Measurements from ENCODE around the gene COMMD1.
"Not testable (repeated sequence)": the region's sequence is repeated elsewhere in the genome, so short reads cannot be mapped to it uniquely, and the experiment has no call there.

COMMD1 gene

GRCh38 chr2:62147610-62148301, 242.3 kb downstream of the COMMD1 start:
- Mint-ChIP-seq H3K36me3 (ENCODE audit: low read depth) (peaks cover 2% of the 10 kb centered on the region), H3K27me3 (ENCODE audit: low read depth) (no peaks in the 10 kb centered on the region), H3K4me3 (no peak overlapping the region), H3K9me3 (no peaks in the 10 kb centered on the region), H3K4me1 (ENCODE audit: low read depth) (peaks cover 7% of the 10 kb centered on the region), H3K27ac (no peak overlapping the region)
- no peak for DNase-seq (ENCODE audit: low spot score)

DNA sequence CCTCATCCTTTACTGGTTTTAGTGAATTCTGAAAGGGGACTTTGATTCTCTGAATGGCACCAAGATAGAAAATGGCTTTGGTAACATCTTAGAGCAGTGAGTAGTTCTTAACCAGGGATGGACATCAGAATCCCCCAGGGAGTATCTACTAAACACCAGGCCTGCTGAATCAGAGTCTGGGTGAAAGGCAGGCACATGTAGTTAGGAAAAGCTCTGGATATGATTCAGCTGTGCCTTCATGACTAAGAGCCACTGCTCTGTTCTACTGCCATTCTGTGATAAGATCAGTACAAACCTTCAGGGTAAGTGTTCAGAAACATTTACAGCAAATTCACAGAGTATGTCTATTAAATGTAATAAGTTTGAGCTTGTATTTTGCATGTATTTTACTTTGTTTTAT, 244.2 kb downstream of the COMMD1 start:
- Mint-ChIP-seq H3K4me3 (no peak overlapping the region), H3K36me3 (ENCODE audit: low read depth) (peaks cover 2% of the 10 kb centered on the region), H3K4me1 (ENCODE audit: low read depth) (peaks cover 7% of the 10 kb centered on the region), H3K9me3 (peaks cover under 1% of the 10 kb centered on the region), H3K27me3 (ENCODE audit: low read depth) (no peaks in the 10 kb centered on the region), H3K27ac (no peak overlapping the region)
- DNase-seq (ENCODE audit: low spot score): peak; percentile 17

GRCh38 chr2:62150597-62151305, 245.3 kb downstream of the COMMD1 start:
- Mint-ChIP-seq H3K4me1 (ENCODE audit: low read depth) (peaks cover 7% of the 10 kb centered on the region), H3K27ac (no peak overlapping the region)
- no peak for DNase-seq (ENCODE audit: low spot score)

DNA sequence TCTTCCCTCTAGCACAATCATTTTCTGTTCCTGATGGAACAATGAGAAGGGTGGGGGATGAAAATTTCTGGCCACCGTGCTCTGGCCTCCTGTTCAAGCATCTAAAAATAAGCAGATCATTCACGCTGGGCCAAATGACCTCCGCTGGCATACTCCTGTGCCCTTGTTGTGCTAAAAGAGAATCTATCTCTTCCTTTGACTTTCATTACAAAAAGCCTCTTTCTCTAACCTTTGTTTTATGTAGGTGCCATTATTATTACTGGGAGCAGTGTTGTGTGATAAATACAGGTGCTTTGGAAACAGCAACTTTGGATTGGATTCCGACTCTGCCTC, 245.8 kb downstream of the COMMD1 start:
- no peak overlapping the region for H3K27ac Mint-ChIP-seq
- H3K9me3 Mint-ChIP-seq: peaks cover 7% of the 10 kb centered on the region
- no peaks in the 10 kb centered on the region for H3K27me3 Mint-ChIP-seq (ENCODE audit: low read depth)
- peaks cover 2% of the 10 kb centered on the region for H3K36me3 Mint-ChIP-seq (ENCODE audit: low read depth)
- no peak for DNase-seq (ENCODE audit: low spot score)
- no peak overlapping the region for H3K4me3 Mint-ChIP-seq
- peaks cover 7% of the 10 kb centered on the region for H3K4me1 Mint-ChIP-seq (ENCODE audit: low read depth)

More at GRCh38 chr2:62150597-62151305, 245.3 kb downstream of the COMMD1 start:
- Mint-ChIP-seq H3K4me3 (no peak overlapping the region), H3K9me3 (peaks cover 7% of the 10 kb centered on the region), H3K36me3 (ENCODE audit: low read depth) (peaks cover 2% of the 10 kb centered on the region), H3K27me3 (ENCODE audit: low read depth) (no peaks in the 10 kb centered on the region)

- no peak for DNase-seq (ENCODE audit: low spot score)
- Mint-ChIP-seq H3K4me3 (no peak overlapping the region), H3K36me3 (ENCODE audit: low read depth) (no peaks in the 10 kb centered on the region), H3K4me1 (ENCODE audit: low read depth) (peaks cover 3% of the 10 kb centered on the region), H3K27ac (no peak overlapping the region), H3K9me3 (peaks cover 7% of the 10 kb centered on the region), H3K27me3 (ENCODE audit: low read depth) (no peaks in the 10 kb centered on the region)
These were observed 246.5 kb downstream of the COMMD1 start for GRCh38 chr2:62152000-62152399.

- Mint-ChIP-seq H3K27me3 (ENCODE audit: low read depth) (no peaks in the 10 kb centered on the region), H3K4me1 (ENCODE audit: low read depth) (no peaks in the 10 kb centered on the region), H3K9me3 (peaks cover 7% of the 10 kb centered on the region), H3K36me3 (ENCODE audit: low read depth) (no peaks in the 10 kb centered on the region), H3K27ac (no peak overlapping the region), H3K4me3 (no peak overlapping the region)
- DNase-seq (ENCODE audit: low spot score): no peak
These were observed 251.5 kb downstream of the COMMD1 start for GRCh38 chr2:62156861-62157496.

- H3K4me3 Mint-ChIP-seq: no peak overlapping the region
- H3K9me3 Mint-ChIP-seq: peaks cover 7% of the 10 kb centered on the region
- H3K36me3 Mint-ChIP-seq (ENCODE audit: low read depth): no peaks in the 10 kb centered on the region
- no peaks in the 10 kb centered on the region for H3K27me3 Mint-ChIP-seq (ENCODE audit: low read depth)
- no peak for DNase-seq (ENCODE audit: low spot score)
- no peak overlapping the region for H3K27ac Mint-ChIP-seq
- no peaks in the 10 kb centered on the region for H3K4me1 Mint-ChIP-seq (ENCODE audit: low read depth)
These were observed 253.1 kb downstream of the COMMD1 start for GRCh38 chr2:62158444-62159121.

- not testable (repeated sequence) for H3K9me3 Mint-ChIP-seq; H3K27ac Mint-ChIP-seq; H3K4me3 Mint-ChIP-seq; H3K4me1 Mint-ChIP-seq (ENCODE audit: low read depth); H3K27me3 Mint-ChIP-seq (ENCODE audit: low read depth); H3K36me3 Mint-ChIP-seq (ENCODE audit: low read depth); DNase-seq (ENCODE audit: low spot score)
These were observed 255.2 kb downstream of the COMMD1 start for GRCh38 chr2:62160691-62161090.

GRCh38 chr2:62163106-62163831, 257.8 kb downstream of the COMMD1 start:
- DNase-seq (ENCODE audit: low spot score): no peak
- no peak overlapping the region for H3K27ac Mint-ChIP-seq
- H3K36me3 Mint-ChIP-seq (ENCODE audit: low read depth): no peaks in the 10 kb centered on the region
- H3K9me3 Mint-ChIP-seq: no peaks in the 10 kb centered on the region
- H3K27me3 Mint-ChIP-seq (ENCODE audit: low read depth): no peaks in the 10 kb centered on the region
- no peaks in the 10 kb centered on the region for H3K4me1 Mint-ChIP-seq (ENCODE audit: low read depth)
- H3K4me3 Mint-ChIP-seq: no peak overlapping the region

- Mint-ChIP-seq H3K4me1 (ENCODE audit: low read depth) (no peaks in the 10 kb centered on the region), H3K27ac (no peak overlapping the region), H3K9me3 (no peaks in the 10 kb centered on the region), H3K27me3 (ENCODE audit: low read depth) (no peaks in the 10 kb centered on the region), H3K4me3 (no peak overlapping the region), H3K36me3 (ENCODE audit: low read depth) (no peaks in the 10 kb centered on the region)
- no peak for DNase-seq (ENCODE audit: low spot score)
These were observed 258.4 kb downstream of the COMMD1 start for GRCh38 chr2:62163834-62164233.

GRCh38 chr2:62175728-62176127, 270.3 kb downstream of the COMMD1 start:
- Mint-ChIP-seq H3K36me3 (ENCODE audit: low read depth) (no peaks in the 10 kb centered on the region), H3K4me3 (no peak overlapping the region), H3K27me3 (ENCODE audit: low read depth) (peaks cover 4% of the 10 kb centered on the region), H3K27ac (no peak overlapping the region), H3K9me3 (no peaks in the 10 kb centered on the region), H3K4me1 (ENCODE audit: low read depth) (no peaks in the 10 kb centered on the region)
- DNase-seq (ENCODE audit: low spot score): no peak

GRCh38 chr2:62176801-62177200, 271.3 kb downstream of the COMMD1 start:
- Mint-ChIP-seq H3K9me3 (no peaks in the 10 kb centered on the region), H3K4me1 (ENCODE audit: low read depth) (no peaks in the 10 kb centered on the region), H3K27ac (no peak overlapping the region), H3K36me3 (ENCODE audit: low read depth) (no peaks in the 10 kb centered on the region), H3K27me3 (ENCODE audit: low read depth) (peaks cover 4% of the 10 kb centered on the region), H3K4me3 (no peak overlapping the region)
- no peak for DNase-seq (ENCODE audit: low spot score)

DNA sequence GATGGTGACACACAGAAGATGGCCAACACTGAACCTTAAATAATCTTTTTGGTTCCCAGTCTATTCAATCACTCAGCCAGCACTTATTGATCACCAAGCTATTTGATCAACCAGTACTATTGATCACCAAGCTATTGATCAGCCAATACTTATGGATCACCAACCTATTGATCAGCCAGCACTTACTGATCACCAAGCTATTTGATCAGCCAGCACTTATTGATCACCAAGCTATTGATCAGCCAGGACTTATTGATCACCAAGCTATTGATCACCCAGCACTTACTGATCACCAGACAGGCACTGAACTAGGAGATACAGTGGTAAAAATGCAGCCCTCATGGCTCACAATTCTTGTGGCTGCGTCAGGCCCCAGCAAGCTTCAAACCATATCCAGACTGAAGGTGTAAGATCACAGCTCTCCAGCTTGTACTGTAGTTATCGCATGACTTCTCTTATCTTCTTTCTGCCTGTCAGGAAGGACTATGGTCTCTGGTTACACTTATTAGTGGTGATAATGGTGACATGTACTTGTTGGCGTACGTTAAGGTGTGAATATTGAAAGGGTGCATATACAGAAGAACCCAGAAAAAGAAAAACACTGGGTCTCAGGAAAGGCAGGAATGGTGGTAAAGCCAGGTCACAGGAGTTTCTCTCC, 272.0 kb downstream of the COMMD1 start:
- Mint-ChIP-seq H3K27ac (no peak overlapping the region), H3K4me3 (no peak overlapping the region), H3K27me3 (ENCODE audit: low read depth) (peaks cover 4% of the 10 kb centered on the region), H3K36me3 (ENCODE audit: low read depth) (no peaks in the 10 kb centered on the region), H3K9me3 (no peaks in the 10 kb centered on the region), H3K4me1 (ENCODE audit: low read depth) (no peaks in the 10 kb centered on the region)
- no peak for DNase-seq (ENCODE audit: low spot score)

Measured in T-helper 2 cell treated with Interferon-gamma antibody and Interleukin-4, amounts not matched to agents 5 μg/mL and 100 μg/mL, for 36 hours (primary cell).